Measurements from ENCODE around the gene NLRP9.

NLRP9 gene

GRCh38 chr19:55667511-55667910 lies 70.7 kb downstream of the NLRP9 start:
- no CpG with 5 or more reads among the region's 12 CpGs for WGBS (ENCODE audit: extremely low coverage, insufficient coverage, insufficient read length)
- Histone ChIP-seq H3K79me1 (ENCODE audit: low read length) (no peaks in the 10 kb centered on the region), H3K9ac (ENCODE audit: low read length) (no peak overlapping the region), H2BK5ac (ENCODE audit: low read depth, low read length, poor library complexity) (no peak overlapping the region), H3K27ac (ENCODE audit: low read depth, low read length) (no peak overlapping the region), H3K9me3 (ENCODE audit: insufficient read depth, low read depth, low read length) (peaks cover 2% of the 10 kb centered on the region), H2AFZ (ENCODE audit: insufficient read depth, low read length, poor library complexity) (no peak overlapping the region), H2BK120ac (ENCODE audit: insufficient read depth, low read length, poor library complexity) (no peak overlapping the region), H3K4ac (ENCODE audit: low read depth, low read length) (no peak overlapping the region), H3K4me3 (ENCODE audit: low read depth, low read length) (no peak overlapping the region), H3K23ac (ENCODE audit: low read length) (no peak overlapping the region), H4K12ac (ENCODE audit: low read depth, low read length) (no peak overlapping the region), H3K36me3 (ENCODE audit: control insufficient read depth in 1 of 2, insufficient read depth in 2 of 2, low read length in 2 of 2) (peaks cover 80 to 88% of the 10 kb centered on the region in 2 experiments), H2BK12ac (ENCODE audit: low read length) (no peak overlapping the region), H3K14ac (ENCODE audit: low read length) (no peak overlapping the region), H3K4me1 (ENCODE audit: control insufficient read depth in 1 of 2, insufficient read depth in 2 of 2, low read length in 2 of 2) (peaks cover 0 to 3% of the 10 kb centered on the region in 2 experiments), H3K27me3 (ENCODE audit: insufficient read depth, low read length) (no peaks in the 10 kb centered on the region), H4K91ac (ENCODE audit: low read depth, low read length) (no peak overlapping the region), H3K18ac (ENCODE audit: low read length) (no peak overlapping the region), H4K8ac (ENCODE audit: low read depth, low read length) (no peak overlapping the region), H3K79me2 (ENCODE audit: control insufficient read depth, insufficient read depth, low read length, poor library complexity) (no peaks in the 10 kb centered on the region), H2AK5ac (ENCODE audit: low read length) (no peak overlapping the region), H3K4me2 (ENCODE audit: low read length) (no peak overlapping the region)
- DNase-seq = no peak

GRCh38 chr19:55667006-55667381 lies 71.2 kb downstream of the NLRP9 start:
- H3K4me1 ChIP-seq (ENCODE audit: control insufficient read depth in 1 of 2, insufficient read depth in 2 of 2, low read length in 2 of 2) = peaks cover 0 to 3% of the 10 kb centered on the region in 2 experiments
- H2BK120ac ChIP-seq (ENCODE audit: insufficient read depth, low read length, poor library complexity) = no peak overlapping the region
- H3K4me3 ChIP-seq (ENCODE audit: low read depth, low read length) = no peak overlapping the region
- H2BK12ac ChIP-seq (ENCODE audit: low read length) = no peak overlapping the region
- peak overlapping the region; percentile 10 for H3K18ac ChIP-seq (ENCODE audit: low read length)
- no peak overlapping the region for H2BK5ac ChIP-seq (ENCODE audit: low read depth, low read length, poor library complexity)
- H3K9me3 ChIP-seq (ENCODE audit: insufficient read depth, low read depth, low read length) = peaks cover 2% of the 10 kb centered on the region
- H3K4me2 ChIP-seq (ENCODE audit: low read length) = no peak overlapping the region
- no peak overlapping the region for H2AFZ ChIP-seq (ENCODE audit: insufficient read depth, low read length, poor library complexity)
- H3K23ac ChIP-seq (ENCODE audit: low read length) = no peak overlapping the region
- no peak overlapping the region for H3K27ac ChIP-seq (ENCODE audit: low read depth, low read length)
- H3K4ac ChIP-seq (ENCODE audit: low read depth, low read length) = peak overlapping the region; percentile 30
- H2AK5ac ChIP-seq (ENCODE audit: low read length) = no peak overlapping the region
- no peak overlapping the region for H4K12ac ChIP-seq (ENCODE audit: low read depth, low read length)
- no peaks in the 10 kb centered on the region for H3K79me1 ChIP-seq (ENCODE audit: low read length)
- no peaks in the 10 kb centered on the region for H3K79me2 ChIP-seq (ENCODE audit: control insufficient read depth, insufficient read depth, low read length, poor library complexity)
- H3K14ac ChIP-seq (ENCODE audit: low read length) = no peak overlapping the region
- DNase-seq = no peak
- H4K8ac ChIP-seq (ENCODE audit: low read depth, low read length) = no peak overlapping the region
- no peak overlapping the region for H4K91ac ChIP-seq (ENCODE audit: low read depth, low read length)
- H3K9ac ChIP-seq (ENCODE audit: low read length) = no peak overlapping the region
- WGBS (ENCODE audit: extremely low coverage, insufficient coverage, insufficient read length) = no CpG with 5 or more reads among the region's 4 CpGs
- peaks cover 82 to 89% of the 10 kb centered on the region in 2 experiments for H3K36me3 ChIP-seq (ENCODE audit: control insufficient read depth in 1 of 2, insufficient read depth in 2 of 2, low read length in 2 of 2)
- H3K27me3 ChIP-seq (ENCODE audit: insufficient read depth, low read length) = no peaks in the 10 kb centered on the region

GRCh38 chr19:55666343-55667005 lies 71.7 kb downstream of the NLRP9 start:
- Histone ChIP-seq H3K4ac (ENCODE audit: low read depth, low read length) (peak overlapping the region; percentile 38), H2BK12ac (ENCODE audit: low read length) (no peak overlapping the region), H3K79me1 (ENCODE audit: low read length) (no peaks in the 10 kb centered on the region), H3K9me3 (ENCODE audit: insufficient read depth, low read depth, low read length) (peaks cover 2% of the 10 kb centered on the region), H3K27ac (ENCODE audit: low read depth, low read length) (no peak overlapping the region), H3K18ac (ENCODE audit: low read length) (peak overlapping the region; percentile 10), H4K12ac (ENCODE audit: low read depth, low read length) (no peak overlapping the region), H3K9ac (ENCODE audit: low read length) (no peak overlapping the region), H2AK5ac (ENCODE audit: low read length) (no peak overlapping the region), H2BK5ac (ENCODE audit: low read depth, low read length, poor library complexity) (no peak overlapping the region), H2BK120ac (ENCODE audit: insufficient read depth, low read length, poor library complexity) (no peak overlapping the region), H3K27me3 (ENCODE audit: insufficient read depth, low read length) (no peaks in the 10 kb centered on the region), H4K8ac (ENCODE audit: low read depth, low read length) (no peak overlapping the region), H3K23ac (ENCODE audit: low read length) (no peak overlapping the region), H4K91ac (ENCODE audit: low read depth, low read length) (no peak overlapping the region), H3K14ac (ENCODE audit: low read length) (no peak overlapping the region), H3K36me3 (ENCODE audit: control insufficient read depth in 1 of 2, insufficient read depth in 2 of 2, low read length in 2 of 2) (peaks cover 87 to 92% of the 10 kb centered on the region in 2 experiments), H3K79me2 (ENCODE audit: control insufficient read depth, insufficient read depth, low read length, poor library complexity) (no peaks in the 10 kb centered on the region), H2AFZ (ENCODE audit: insufficient read depth, low read length, poor library complexity) (no peak overlapping the region), H3K4me3 (ENCODE audit: low read depth, low read length) (no peak overlapping the region), H3K4me1 (ENCODE audit: control insufficient read depth in 1 of 2, insufficient read depth in 2 of 2, low read length in 2 of 2) (peaks cover 0 to 3% of the 10 kb centered on the region in 2 experiments), H3K4me2 (ENCODE audit: low read length) (no peak overlapping the region)
- DNase-seq = no peak
- WGBS (ENCODE audit: extremely low coverage, insufficient coverage, insufficient read length) = no CpG with 5 or more reads among the region's 12 CpGs

- H3K18ac ChIP-seq (ENCODE audit: low read length) = no peak overlapping the region
- no peak overlapping the region for H4K12ac ChIP-seq (ENCODE audit: low read depth, low read length)
- WGBS (ENCODE audit: extremely low coverage, insufficient coverage, insufficient read length) = no CpG with 5 or more reads among the region's 20 CpGs
- no peaks in the 10 kb centered on the region for H3K79me1 ChIP-seq (ENCODE audit: low read length)
- H2BK5ac ChIP-seq (ENCODE audit: low read depth, low read length, poor library complexity) = no peak overlapping the region
- no peak overlapping the region for H4K8ac ChIP-seq (ENCODE audit: low read depth, low read length)
- no peaks in the 10 kb centered on the region for H3K27me3 ChIP-seq (ENCODE audit: insufficient read depth, low read length)
- DNase-seq = no peak
- H2AK5ac ChIP-seq (ENCODE audit: low read length) = no peak overlapping the region
- no peak overlapping the region for H2BK120ac ChIP-seq (ENCODE audit: insufficient read depth, low read length, poor library complexity)
- H3K4ac ChIP-seq (ENCODE audit: low read depth, low read length) = peak overlapping the region; percentile 15
- H2BK12ac ChIP-seq (ENCODE audit: low read length) = no peak overlapping the region
- peaks cover 8% of the 10 kb centered on the region for H3K79me2 ChIP-seq (ENCODE audit: control insufficient read depth, insufficient read depth, low read length, poor library complexity)
- peaks cover 94% of the 10 kb centered on the region in 2 experiments for H3K36me3 ChIP-seq (ENCODE audit: control insufficient read depth in 1 of 2, insufficient read depth in 2 of 2, low read length in 2 of 2)
- H3K4me3 ChIP-seq (ENCODE audit: low read depth, low read length) = peak overlapping the region; percentile 1
- no peaks in the 10 kb centered on the region for H3K9me3 ChIP-seq (ENCODE audit: insufficient read depth, low read depth, low read length)
- H4K91ac ChIP-seq (ENCODE audit: low read depth, low read length) = no peak overlapping the region
- no peak overlapping the region for H2AFZ ChIP-seq (ENCODE audit: insufficient read depth, low read length, poor library complexity)
- H3K23ac ChIP-seq (ENCODE audit: low read length) = no peak overlapping the region
- no peak overlapping the region for H3K4me2 ChIP-seq (ENCODE audit: low read length)
- H3K9ac ChIP-seq (ENCODE audit: low read length) = no peak overlapping the region
- H3K27ac ChIP-seq (ENCODE audit: low read depth, low read length) = no peak overlapping the region
- no peak overlapping the region for H3K14ac ChIP-seq (ENCODE audit: low read length)
- peaks cover 0 to 3% of the 10 kb centered on the region in 2 experiments for H3K4me1 ChIP-seq (ENCODE audit: control insufficient read depth in 1 of 2, insufficient read depth in 2 of 2, low read length in 2 of 2)
Measured at GRCh38 chr19:55663846-55664536, 74.2 kb downstream of the NLRP9 start.

Measured in trophoblast cell (in vitro differentiated cells and primary cell).